Hippocampal formation (tissue), 2 donors: ENCODE results near the gene PLEKHM2.
A peak's percentile ranks its signal among the peaks of the same experiment; 100 is the strongest.
"Not testable (repeated sequence)": the region's sequence is repeated elsewhere in the genome, so short reads cannot be mapped to it uniquely, and the experiment has no call there.

ENCODE experiments used
- DNase-seq, 2 donors: peaks; one replicate each; lab custom pipeline; 2025; lab: John Stamatoyannopoulos, UW

The PLEKHM2 gene

GRCh38 chr1:15684042-15684461 is at the start of gene PLEKHM2:
PLEKHM2 (plus strand) TSS chr1:15684320; CDS start chr1:15684559, 239 bp downstream.
- DNase-seq = no peak

- DNase-seq = no peak
These were observed 47.7 kb upstream of the PLEKHM2 start for GRCh38 chr1:15636436-15636835.

GRCh38 chr1:15637826-15638225 is 46.3 kb upstream of the PLEKHM2 start:
- DNase-seq = no peak

- no peak for DNase-seq
These were observed 44.9 kb upstream of the PLEKHM2 start for GRCh38 chr1:15639262-15639661.

GRCh38 chr1:15639931-15640330 is 44.2 kb upstream of the PLEKHM2 start:
- DNase-seq = no peak

GRCh38 chr1:15640667-15641066 is 43.5 kb upstream of the PLEKHM2 start:
- no peak for DNase-seq

GRCh38 chr1:15649937-15650336 is 34.2 kb upstream of the PLEKHM2 start:
- no peak for DNase-seq

- no peak for DNase-seq
These were observed 33.7 kb upstream of the PLEKHM2 start for GRCh38 chr1:15650433-15650832.

- DNase-seq = not testable (repeated sequence)
These were observed 32.0 kb upstream of the PLEKHM2 start for GRCh38 chr1:15652130-15652529.

GRCh38 chr1:15654091-15654690 is 29.9 kb upstream of the PLEKHM2 start:
- no peak for DNase-seq

- DNase-seq = no peak
These were observed 27.7 kb upstream of the PLEKHM2 start for GRCh38 chr1:15656464-15656863.

GRCh38 chr1:15657021-15657420 is 27.1 kb upstream of the PLEKHM2 start:
- no peak for DNase-seq

GRCh38 chr1:15660151-15660550 is 24.0 kb upstream of the PLEKHM2 start:
- no peak for DNase-seq

GRCh38 chr1:15662477-15662876 is 21.6 kb upstream of the PLEKHM2 start:
- DNase-seq = no peak

- no peak for DNase-seq
These were observed 20.2 kb upstream of the PLEKHM2 start for GRCh38 chr1:15663925-15664324.

GRCh38 chr1:15667362-15667761 is 16.8 kb upstream of the PLEKHM2 start:
- DNase-seq = peak in 1 of 2 donors; percentile 41

- no peak for DNase-seq
These were observed 15.9 kb upstream of the PLEKHM2 start for GRCh38 chr1:15668089-15668754.

GRCh38 chr1:15669074-15669473 is 15.0 kb upstream of the PLEKHM2 start:
- DNase-seq = no peak

GRCh38 chr1:15669864-15670263 is 14.3 kb upstream of the PLEKHM2 start:
- DNase-seq = no peak

- no peak for DNase-seq
These were observed 12.7 kb upstream of the PLEKHM2 start for GRCh38 chr1:15671430-15671829.

- DNase-seq = no peak
These were observed 9.5 kb upstream of the PLEKHM2 start for GRCh38 chr1:15674386-15675159.

GRCh38 chr1:15676010-15676409 is 8.1 kb upstream of the PLEKHM2 start:
- no peak for DNase-seq
